Calu3 (cell line): ENCODE measurements around the gene CPD. TPM values are rescaled to one million over a fixed set of nuclear protein-coding genes. Genes with fewer than 3 reads are reported as not detected.

Experiments
- BruUV-seq: library from RNA; stranded (reverse); fragments of 400-500 nt; replicated peaks from 2 replicates; lab custom pipeline; 2021; lab: Mats Ljungman, UMichigan
- CTCF ChIA-PET: fragments of 300-600 bp; sonication (Branson Sonifier 250); formaldehyde crosslinking; loops from one replicate; lab custom pipeline; 2022; ENCODE audit warnings: antibody characterized with exemption; lab: Charles Lee
- DNase-seq: peaks from one replicate; pipeline ENCODE4 v3.0.0; 2022
- H3K27ac Mint-ChIP-seq: one replicate; pipeline ENCODE4 v1.8.0; 2022; ENCODE audit warnings: mixed read lengths; ENCODE audit not compliant: unreplicated experiment
- H3K27me3 Mint-ChIP-seq: one replicate; pipeline ENCODE4 v1.8.0; 2022; ENCODE audit warnings: mixed read lengths; ENCODE audit not compliant: unreplicated experiment
- H3K36me3 Mint-ChIP-seq: one replicate; pipeline ENCODE4 v1.8.0; 2022; ENCODE audit warnings: mild to moderate bottlenecking, moderate library complexity, mixed read lengths; ENCODE audit not compliant: insufficient read depth, unreplicated experiment
- H3K4me1 Mint-ChIP-seq: one replicate; pipeline ENCODE4 v1.8.0; 2022; ENCODE audit warnings: mild to moderate bottlenecking, low read depth, mixed read lengths; ENCODE audit not compliant: unreplicated experiment
- H3K4me3 Mint-ChIP-seq: one replicate; pipeline ENCODE4 v1.8.0; 2022; ENCODE audit warnings: mild to moderate bottlenecking, low read depth, moderate library complexity, mixed read lengths; ENCODE audit not compliant: unreplicated experiment
- H3K9me3 Mint-ChIP-seq: one replicate; pipeline ENCODE4 v1.8.0; 2022; ENCODE audit warnings: low read depth, mixed read lengths; ENCODE audit not compliant: unreplicated experiment
- intact Hi-C: fragments of 100-400 bp; cut with micrococcal nuclease; formaldehyde crosslinking; loops from one replicate; pipeline ENCODE4 v1.10.0; 2022; ENCODE audit not compliant: unreplicated experiment
- total RNA-seq: library from RNA; stranded (reverse); gene quantifications from 2 replicates; pipeline ENCODE4 v1.2.3, GENCODE V29; 2022
- TF ChIP-seq, protein P1 (sequence below): fragments of 200-600 bp; IDR thresholded peaks from one replicate; pipeline ENCODE4 v1.8.0; 2022; ENCODE audit warnings: antibody characterized with exemption; ENCODE audit not compliant: unreplicated experiment

CPD gene
- total RNA-seq, 1 experiment from 2014 or later: 82.9 TPM

GRCh38 chr17:30357476-30357875 lies 21.3 kb upstream of the CPD start:
- no peaks in the 10 kb centered on the region for H3K4me1 Mint-ChIP-seq
- H3K27me3 Mint-ChIP-seq: no peaks in the 10 kb centered on the region
- no peak for DNase-seq
- peaks cover 6% of the 10 kb centered on the region for H3K9me3 Mint-ChIP-seq
- intact Hi-C loops: no loop called here
- H3K36me3 Mint-ChIP-seq: peaks cover 5% of the 10 kb centered on the region
- no TSS peak for BruUV-seq
- CTCF ChIA-PET: no interaction called here
- no peak overlapping the region for H3K27ac Mint-ChIP-seq
- TF ChIP-seq, protein P1, sequence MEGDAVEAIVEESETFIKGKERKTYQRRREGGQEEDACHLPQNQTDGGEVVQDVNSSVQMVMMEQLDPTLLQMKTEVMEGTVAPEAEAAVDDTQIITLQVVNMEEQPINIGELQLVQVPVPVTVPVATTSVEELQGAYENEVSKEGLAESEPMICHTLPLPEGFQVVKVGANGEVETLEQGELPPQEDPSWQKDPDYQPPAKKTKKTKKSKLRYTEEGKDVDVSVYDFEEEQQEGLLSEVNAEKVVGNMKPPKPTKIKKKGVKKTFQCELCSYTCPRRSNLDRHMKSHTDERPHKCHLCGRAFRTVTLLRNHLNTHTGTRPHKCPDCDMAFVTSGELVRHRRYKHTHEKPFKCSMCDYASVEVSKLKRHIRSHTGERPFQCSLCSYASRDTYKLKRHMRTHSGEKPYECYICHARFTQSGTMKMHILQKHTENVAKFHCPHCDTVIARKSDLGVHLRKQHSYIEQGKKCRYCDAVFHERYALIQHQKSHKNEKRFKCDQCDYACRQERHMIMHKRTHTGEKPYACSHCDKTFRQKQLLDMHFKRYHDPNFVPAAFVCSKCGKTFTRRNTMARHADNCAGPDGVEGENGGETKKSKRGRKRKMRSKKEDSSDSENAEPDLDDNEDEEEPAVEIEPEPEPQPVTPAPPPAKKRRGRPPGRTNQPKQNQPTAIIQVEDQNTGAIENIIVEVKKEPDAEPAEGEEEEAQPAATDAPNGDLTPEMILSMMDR: no peak
- H3K4me3 Mint-ChIP-seq: no peak overlapping the region

DNA sequence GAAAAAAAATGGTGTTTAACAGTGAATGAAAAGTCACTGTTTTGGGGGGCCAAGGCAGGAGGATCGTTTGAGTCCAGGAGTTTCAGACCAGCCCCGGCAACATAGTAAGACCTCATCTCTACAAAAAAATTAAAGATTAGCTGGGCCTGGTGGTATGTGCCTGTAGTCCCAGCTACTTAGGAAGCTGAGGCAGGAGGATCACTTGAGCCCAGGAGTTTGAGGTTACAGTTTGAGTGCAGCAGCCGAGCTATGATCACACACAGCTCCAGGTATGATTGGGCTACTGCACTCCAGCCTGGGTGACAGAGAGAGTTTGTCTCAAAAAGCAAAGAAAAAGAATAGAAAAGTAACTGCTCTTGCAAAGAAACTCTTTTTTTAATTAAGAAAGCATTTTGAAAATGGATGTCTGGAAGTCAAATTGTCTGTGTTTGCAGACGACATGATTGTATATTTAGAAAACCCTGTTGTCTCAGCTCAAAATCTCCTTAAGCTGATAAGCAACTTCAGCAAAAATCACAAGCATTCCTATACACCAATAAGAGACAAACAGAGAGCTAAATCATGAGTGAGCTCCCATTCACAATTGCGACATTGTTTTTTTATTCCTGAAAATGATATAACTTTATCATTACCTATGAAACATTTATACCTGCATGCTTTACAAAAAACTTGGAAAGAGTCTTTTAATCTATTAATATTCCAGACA lies 20.5 kb upstream of the CPD start:
- intact Hi-C loops: no loop called here
- Mint-ChIP-seq H3K4me3 (no peak overlapping the region), H3K27ac (no peak overlapping the region), H3K4me1 (no peaks in the 10 kb centered on the region), H3K27me3 (no peaks in the 10 kb centered on the region), H3K36me3 (peaks cover 5% of the 10 kb centered on the region), H3K9me3 (peaks cover 6% of the 10 kb centered on the region)
- no TSS peak for BruUV-seq
- DNase-seq: no peak
- TF ChIP-seq, protein P1: no peak
- CTCF ChIA-PET: interaction anchor here (0.7 kb wide), 1 partner anchor 26 kb away, joined by 3 read pairs; no protein-coding TSS in a partner anchor

- Mint-ChIP-seq H3K9me3 (peaks cover 6% of the 10 kb centered on the region), H3K4me1 (peaks cover 6% of the 10 kb centered on the region), H3K27me3 (no peaks in the 10 kb centered on the region), H3K27ac (no peak overlapping the region), H3K36me3 (peaks cover 3% of the 10 kb centered on the region), H3K4me3 (no peak overlapping the region)
- no peak for DNase-seq
- TF ChIP-seq, protein P1: no peak
- intact Hi-C loops: no loop called here
- BruUV-seq: no TSS peak
- CTCF ChIA-PET: no interaction called here
Observed at GRCh38 chr17:30360086-30360808, 18.5 kb upstream of the CPD start.

- Mint-ChIP-seq H3K27me3 (no peaks in the 10 kb centered on the region), H3K9me3 (peaks cover 6% of the 10 kb centered on the region), H3K4me1 (peaks cover 6% of the 10 kb centered on the region), H3K27ac (no peak overlapping the region), H3K4me3 (no peak overlapping the region), H3K36me3 (no peaks in the 10 kb centered on the region)
- DNase-seq: no peak
- TF ChIP-seq, protein P1: no peak
- intact Hi-C loops: no loop called here
- CTCF ChIA-PET: no interaction called here
- BruUV-seq: no TSS peak
Observed at GRCh38 chr17:30361766-30362279, 16.9 kb upstream of the CPD start.
